Neural cell (in vitro differentiated cells): Measurements from ENCODE around the gene MTOR.

Experiments
- MXI1 ChIP-seq: fragments of 450-650 bp; conservative IDR thresholded peaks from 2 replicates; pipeline ENCODE4 v1.6.1; 2014; ENCODE audit warnings: antibody characterized with exemption, mild to moderate bottlenecking; ENCODE audit not compliant: poor library complexity, severe bottlenecking
- POLR2AphosphoS5 ChIP-seq: IDR thresholded peaks from 2 replicates; pipeline ENCODE4 v1.6.1; 2012
- REST ChIP-seq: IDR thresholded peaks from 2 replicates; pipeline ENCODE4 v1.6.1; 2012; ENCODE audit warnings: borderline replicate concordance
- SMC3 ChIP-seq: fragments of 450-650 bp; conservative IDR thresholded peaks from 2 replicates; pipeline ENCODE4 v1.6.1; 2014; ENCODE audit warnings: antibody characterized with exemption, mild to moderate bottlenecking, moderate library complexity; ENCODE audit not compliant: poor library complexity
- TF ChIP-seq, protein P1 (sequence below): fragments of 450-650 bp; IDR thresholded peaks from 2 replicates; pipeline ENCODE4 v1.5.1; 2014; ENCODE audit warnings: antibody characterized with exemption, mild to moderate bottlenecking, moderate library complexity; ENCODE audit not compliant: poor library complexity, severe bottlenecking

DNA sequence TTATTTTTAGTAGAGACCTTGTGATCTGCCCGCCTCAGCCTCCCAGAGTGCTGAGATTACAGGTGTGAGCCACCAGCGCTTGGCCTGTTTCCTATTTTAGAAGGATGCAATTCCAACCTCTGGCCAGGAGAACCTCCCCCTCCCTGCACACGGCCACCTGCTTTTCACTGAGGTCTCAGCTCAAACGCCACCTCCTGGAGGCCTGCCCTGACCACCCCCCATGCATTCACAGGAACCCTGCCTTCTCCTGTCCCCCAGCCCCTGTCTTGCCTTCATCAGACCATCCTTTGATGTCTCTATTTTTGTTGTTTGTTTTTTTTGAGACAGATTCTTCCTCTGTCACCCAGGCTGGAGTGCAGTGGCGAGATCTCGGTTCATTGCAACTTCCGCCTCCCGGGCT lies 204.9 kb downstream of the MTOR start:
- TF ChIP-seq, protein P1, sequence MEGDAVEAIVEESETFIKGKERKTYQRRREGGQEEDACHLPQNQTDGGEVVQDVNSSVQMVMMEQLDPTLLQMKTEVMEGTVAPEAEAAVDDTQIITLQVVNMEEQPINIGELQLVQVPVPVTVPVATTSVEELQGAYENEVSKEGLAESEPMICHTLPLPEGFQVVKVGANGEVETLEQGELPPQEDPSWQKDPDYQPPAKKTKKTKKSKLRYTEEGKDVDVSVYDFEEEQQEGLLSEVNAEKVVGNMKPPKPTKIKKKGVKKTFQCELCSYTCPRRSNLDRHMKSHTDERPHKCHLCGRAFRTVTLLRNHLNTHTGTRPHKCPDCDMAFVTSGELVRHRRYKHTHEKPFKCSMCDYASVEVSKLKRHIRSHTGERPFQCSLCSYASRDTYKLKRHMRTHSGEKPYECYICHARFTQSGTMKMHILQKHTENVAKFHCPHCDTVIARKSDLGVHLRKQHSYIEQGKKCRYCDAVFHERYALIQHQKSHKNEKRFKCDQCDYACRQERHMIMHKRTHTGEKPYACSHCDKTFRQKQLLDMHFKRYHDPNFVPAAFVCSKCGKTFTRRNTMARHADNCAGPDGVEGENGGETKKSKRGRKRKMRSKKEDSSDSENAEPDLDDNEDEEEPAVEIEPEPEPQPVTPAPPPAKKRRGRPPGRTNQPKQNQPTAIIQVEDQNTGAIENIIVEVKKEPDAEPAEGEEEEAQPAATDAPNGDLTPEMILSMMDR = no peak
- no peak for TF ChIP-seq REST
- TF ChIP-seq POLR2AphosphoS5 = no peak
- TF ChIP-seq SMC3 = no peak
- no peak for TF ChIP-seq MXI1
